Stimulated activated CD8-positive, alpha-beta memory T cell treated with anti-CD3 and anti-CD28 coated beads, Interleukin-7, amount 100 ng/mL, for 1 hour (primary cell): Measurements from ENCODE around the gene VEGFB.
A peak's percentile ranks its signal among the peaks of the same experiment; 100 is the strongest.
"Not testable (repeated sequence)": the region's sequence is repeated elsewhere in the genome, so short reads cannot be mapped to it uniquely, and the experiment has no call there.

ENCODE experiments used
- DNase-seq, 2 donors: peaks; one replicate each; pipeline ENCODE4 v3.0.0-alpha.2; 2020; ENCODE audit warnings: low read depth in 2 of 2

VEGFB gene

GRCh38 chr11:64230985-64231365 lies 3.4 kb upstream of the VEGFB start:
- no peak for DNase-seq

DNA sequence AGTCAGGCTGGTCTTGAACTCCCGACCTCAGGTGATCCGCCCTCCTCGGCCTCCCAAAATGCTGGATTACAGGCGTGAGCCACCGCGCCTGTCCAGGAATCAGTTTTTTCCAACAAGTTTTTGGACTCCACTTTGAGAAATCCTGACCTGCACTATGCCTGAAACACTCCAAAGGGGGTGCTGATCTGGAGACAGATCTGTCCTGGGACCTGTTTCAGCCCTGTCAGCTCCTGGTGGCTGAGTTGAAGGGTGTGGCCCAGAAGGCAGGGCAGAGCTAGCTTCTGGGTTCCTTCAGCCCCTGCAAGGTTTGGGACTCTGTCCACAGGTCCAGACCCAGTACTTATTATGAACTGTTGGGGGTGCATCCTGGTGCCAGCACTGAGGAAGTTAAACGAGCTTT lies 2.8 kb upstream of the VEGFB start:
- no peak for DNase-seq

GRCh38 chr11:64232182-64232966 lies 2.0 kb upstream of the VEGFB start:
- DNase-seq: no peak

DNA sequence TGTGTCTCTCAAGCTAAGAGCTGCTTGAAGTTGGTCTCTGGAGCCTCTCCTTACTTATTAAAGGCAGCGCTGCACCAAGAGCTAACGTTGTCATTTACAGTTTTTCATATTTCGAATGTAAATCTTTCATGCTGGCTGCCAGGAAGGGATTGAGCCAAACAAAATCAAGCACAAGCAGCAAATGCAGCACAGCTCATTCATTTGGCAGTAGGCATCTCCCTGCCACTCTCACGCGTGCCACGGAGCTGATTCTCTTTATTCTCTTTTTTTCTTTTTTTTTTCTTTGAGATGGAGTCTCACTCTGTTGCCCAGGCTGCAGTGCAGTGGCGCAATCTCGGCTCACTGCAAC lies 1.4 kb upstream of the VEGFB start:
- DNase-seq: no peak

DNA sequence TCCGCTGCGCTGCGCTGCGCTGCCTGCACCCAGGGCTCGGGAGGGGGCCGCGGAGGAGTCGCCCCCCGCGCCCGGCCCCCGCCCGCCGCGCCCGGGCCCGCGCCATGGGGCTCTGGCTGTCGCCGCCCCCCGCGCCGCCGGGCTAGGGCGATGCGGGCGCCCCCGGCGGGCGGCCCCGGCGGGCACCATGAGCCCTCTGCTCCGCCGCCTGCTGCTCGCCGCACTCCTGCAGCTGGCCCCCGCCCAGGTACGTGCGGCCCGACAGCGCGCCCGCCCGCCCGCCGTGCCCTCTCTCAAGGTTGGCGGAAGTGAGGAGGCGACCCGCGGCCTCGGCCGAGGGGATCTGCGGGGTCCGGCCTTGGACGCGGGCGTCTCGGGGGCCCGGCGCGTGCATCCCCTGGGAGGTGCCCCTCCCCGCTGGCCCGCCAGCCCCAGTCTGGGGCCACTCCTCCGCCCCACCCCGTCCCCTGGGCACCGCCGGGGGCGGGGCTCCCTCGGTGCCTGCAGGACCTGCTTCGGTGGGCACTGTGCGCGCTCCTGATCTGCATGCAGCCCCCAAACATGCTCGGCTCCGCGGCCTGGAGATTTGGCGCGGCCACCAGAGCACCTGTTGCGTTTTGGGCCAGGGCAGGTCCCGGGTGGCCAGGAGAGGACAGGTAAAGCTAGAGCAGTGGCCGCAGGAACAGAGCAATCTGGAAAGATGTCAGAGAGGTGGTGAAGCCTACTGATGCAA lies 429 bp downstream of the VEGFB start:
- no peak for DNase-seq

- DNase-seq: no peak
Observed at GRCh38 chr11:64235437-64236161, 1.2 kb downstream of the VEGFB start.

- DNase-seq: no peak
Observed at GRCh38 chr11:64237484-64237951, 3.1 kb downstream of the VEGFB start.

DNA sequence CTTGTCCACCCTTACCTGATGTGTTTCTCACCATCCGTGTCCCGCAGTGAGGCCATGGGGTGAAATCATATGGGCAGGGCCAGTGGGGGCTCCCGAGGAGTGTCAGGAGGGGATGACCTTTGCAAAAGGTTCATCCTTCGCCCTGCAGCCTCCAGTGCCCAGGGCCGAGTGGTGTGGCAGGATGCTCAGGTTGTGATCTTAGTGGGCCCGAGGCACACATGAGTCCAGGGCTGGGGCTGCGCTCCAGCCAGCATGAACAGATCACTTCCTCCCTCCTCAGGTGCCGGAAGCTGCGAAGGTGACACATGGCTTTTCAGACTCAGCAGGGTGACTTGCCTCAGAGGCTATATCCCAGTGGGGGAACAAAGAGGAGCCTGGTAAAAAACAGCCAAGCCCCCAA lies 3.7 kb downstream of the VEGFB start:
- no peak for DNase-seq

- DNase-seq: no peak
Observed at GRCh38 chr11:64238999-64239398, 4.6 kb downstream of the VEGFB start.

DNA sequence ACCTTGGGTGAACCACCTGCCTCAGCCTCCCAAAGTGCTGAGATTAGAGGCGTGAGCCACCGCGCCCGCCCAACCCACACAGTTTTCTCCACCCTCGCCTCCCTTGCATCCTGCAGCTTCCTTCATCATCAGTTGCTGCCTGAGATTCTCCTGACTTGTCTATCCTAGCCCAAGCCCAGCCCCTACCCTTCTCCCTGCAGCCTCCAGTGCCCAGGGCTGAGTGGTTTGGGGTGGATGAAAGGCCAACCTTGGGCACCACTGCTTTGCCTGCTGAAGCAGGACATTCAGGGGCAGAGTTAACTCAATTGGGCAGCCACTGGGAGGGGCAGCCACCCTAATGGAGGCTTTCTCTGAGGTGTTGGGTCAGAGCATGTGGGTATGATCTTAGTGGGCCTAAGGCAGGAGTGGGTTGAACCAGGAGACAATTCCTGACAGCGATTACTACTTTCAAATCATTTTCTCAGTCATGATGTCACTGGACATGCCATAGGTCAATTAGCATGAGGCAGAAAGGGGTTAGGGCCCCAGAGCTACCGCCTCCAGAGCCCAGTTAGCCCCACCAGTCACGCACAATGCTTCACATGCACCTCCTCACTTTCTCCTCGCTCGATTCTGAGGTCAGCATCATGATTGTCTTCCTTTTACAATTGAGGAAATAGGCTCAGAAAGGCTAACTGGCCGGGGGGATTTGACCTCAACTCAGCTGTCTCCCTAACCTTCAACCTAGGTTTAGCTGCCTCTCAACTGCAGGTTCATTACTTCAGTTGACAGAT lies 5.5 kb downstream of the VEGFB start:
- DNase-seq: no peak

- peak; percentile 92 to 94 for DNase-seq
Observed at GRCh38 chr11:64240435-64241240, 6.3 kb downstream of the VEGFB start, which contains the start of gene FKBP2. TSS of gene FKBP2 (plus strand) at chr11:64241095. CDS start at chr11:64242388, 1,293 bp downstream.

DNA sequence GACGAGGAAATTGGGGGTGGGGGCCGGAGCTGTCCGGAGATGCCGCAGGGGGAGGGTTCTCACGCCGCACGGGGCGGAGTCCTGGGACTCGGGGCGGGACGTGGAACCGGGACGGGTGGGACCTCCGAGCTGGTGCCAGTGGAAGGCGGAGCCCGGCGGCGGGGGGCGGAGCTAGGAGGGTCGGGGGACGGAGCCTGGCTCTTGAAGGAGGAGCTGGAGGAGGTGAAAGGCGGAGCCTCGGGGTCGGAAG lies 6.8 kb downstream of the VEGFB start:
- DNase-seq: peak; percentile 99

DNA sequence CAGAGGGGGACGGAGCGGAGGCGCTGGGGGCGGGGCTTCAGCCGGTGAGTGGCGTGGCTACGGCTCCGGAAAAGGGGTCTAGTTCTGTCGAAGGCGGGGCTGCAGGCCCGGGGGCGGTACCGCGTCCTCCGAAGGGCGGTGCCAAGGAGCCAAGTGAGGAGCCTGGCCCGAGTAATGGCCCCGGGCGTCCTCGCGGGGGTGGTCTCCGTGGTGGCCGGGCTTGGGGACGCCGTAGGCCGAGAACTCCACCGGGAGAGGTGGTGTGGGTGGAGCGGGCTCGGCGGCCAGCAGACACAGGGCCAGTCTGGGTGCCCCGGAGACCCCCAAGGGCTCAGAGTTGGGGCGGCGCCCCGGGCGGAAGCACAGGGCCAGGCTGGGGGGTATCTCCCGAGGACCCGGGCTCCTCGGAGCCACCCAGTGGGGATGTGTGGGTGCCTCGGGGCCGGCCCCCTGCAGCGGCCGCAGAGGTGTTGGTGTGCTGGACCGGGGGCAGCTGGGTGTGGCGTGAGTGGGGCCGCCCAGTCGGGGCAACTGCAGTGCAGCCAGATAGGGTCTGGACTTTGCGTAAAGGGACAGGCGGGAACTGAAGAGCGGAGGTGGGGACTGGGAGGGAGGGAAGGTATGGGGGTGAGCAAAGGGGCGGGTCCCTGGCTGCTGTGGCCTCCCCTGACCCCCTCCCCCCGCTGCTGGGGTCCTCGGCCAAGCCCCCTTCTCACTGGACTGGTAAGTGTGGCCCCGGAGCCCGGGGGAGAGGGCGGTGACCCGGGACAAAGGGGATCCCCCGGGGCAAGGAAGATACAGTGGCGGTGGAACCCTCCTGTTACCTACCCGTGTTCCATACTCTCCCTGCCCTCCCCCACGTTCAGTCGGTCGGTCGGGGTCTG lies 7.3 kb downstream of the VEGFB start:
- DNase-seq: no peak

GRCh38 chr11:64243236-64243854 lies 9.0 kb downstream of the VEGFB start:
- DNase-seq: no peak

- no peak for DNase-seq
Observed at GRCh38 chr11:64244107-64244506, 9.7 kb downstream of the VEGFB start.

GRCh38 chr11:64244966-64245365 lies 10.6 kb downstream of the VEGFB start:
- DNase-seq: no peak

DNA sequence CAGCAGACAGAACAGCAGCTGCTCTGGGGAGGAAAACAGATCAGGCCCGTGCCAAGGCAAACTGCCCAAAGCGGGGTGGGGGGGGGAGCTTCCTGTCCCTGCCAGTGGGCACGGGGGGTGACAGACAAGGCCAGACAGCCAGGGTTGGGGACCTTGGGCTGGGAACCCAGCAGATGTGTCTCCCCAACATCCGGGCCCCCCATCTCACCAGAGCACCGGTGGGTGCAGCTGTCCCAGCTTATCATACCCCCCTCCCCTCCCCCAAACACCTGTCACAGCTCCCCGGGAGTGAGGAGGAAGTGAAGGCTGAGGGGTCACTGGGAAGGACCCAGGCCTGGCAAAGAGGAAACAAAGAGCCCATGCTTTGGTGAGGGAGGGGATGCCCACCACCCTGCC lies 11.0 kb downstream of the VEGFB start:
- no peak for DNase-seq

GRCh38 chr11:64245797-64246620 lies 11.6 kb downstream of the VEGFB start:
- DNase-seq: no peak

DNA sequence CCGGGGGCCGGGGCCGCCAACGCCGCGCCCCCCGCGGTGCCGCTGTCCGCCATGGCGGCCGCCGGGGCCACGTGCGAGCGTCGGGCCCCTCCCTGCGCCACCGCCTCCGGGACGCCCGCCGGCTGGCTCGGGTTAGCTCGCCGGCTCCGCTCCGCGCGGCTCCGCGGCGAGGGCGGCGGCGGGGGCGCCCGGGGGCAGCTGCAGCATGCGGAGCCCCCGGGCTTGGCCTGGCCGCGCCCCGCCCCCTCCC lies 12.2 kb downstream of the VEGFB start:
- not testable (repeated sequence) for DNase-seq
